ENCODE measurements around the gene ATXN1.

Gene ATXN1

GRCh38 chr6:16683641-16684194, 77.5 kb downstream of the ATXN1 start (continued):
- TF ChIP-seq ZNF398 (tag by site-specific recombination; IDR thresholded peaks at IDR 0.05) (no peak), MEIS1 (CRISPR knock-in tag; IDR thresholded peaks at IDR 0.05; ENCODE audit: borderline replicate concordance) (no peak), PRDM2 (tag by site-specific recombination; IDR thresholded peaks at IDR 0.05; ENCODE audit: borderline replicate concordance) (no peak), ZFP69B (tag by site-specific recombination; IDR thresholded peaks at IDR 0.05) (no peak)

GRCh38 chr6:16681260-16681873, 79.9 kb downstream of the ATXN1 start:
- no peaks in the 10 kb centered on the region; a peak in 1 of 3 replicates for H3K36me3 ChIP-seq (ENCODE audit: control insufficient read depth in 2 of 2, insufficient read depth in 1 of 2, low read length in 2 of 2)
- H3K9me3 ChIP-seq (ENCODE audit: control insufficient read depth, insufficient read depth, low read depth, low read length) = no peaks in the 10 kb centered on the region
- no peak overlapping the region for H3K4me3 ChIP-seq (ENCODE audit: low read depth, low read length)
- ChIA-PET POLR2A (no interaction called here), CTCF (interaction anchor here (0.5 to 1.4 kb wide), 6 partner anchors 10 to 343 kb away, joined by 3 to 4 read pairs (median 4); no protein-coding TSS in a partner anchor)
- peaks cover 37% of the 10 kb centered on the region for H3K4me1 ChIP-seq (ENCODE audit: control insufficient read depth, insufficient read depth, low read length)
- peak overlapping the region; percentile 47 for H3K27ac ChIP-seq (ENCODE audit: extremely low read depth, low read depth, low read length)
- TF ChIP-seq ZNF184 (tag by site-specific recombination; IDR thresholded peaks at IDR 0.05) = 0 out of 2 replicates have a peak, but pooled peaks have one; percentile 65
- TF ChIP-seq HIC1 (tag by site-specific recombination; IDR thresholded peaks at IDR 0.05) = no peak
- TF ChIP-seq GFI1B (tag by site-specific recombination; IDR thresholded peaks at IDR 0.05) = peak; percentile 65; the same call in 1 of the 2 replicates
- TF ChIP-seq RBAK (tag by site-specific recombination; IDR thresholded peaks at IDR 0.05) = peak; percentile 51; the same call in 1 of the 2 replicates
- no peak for TF ChIP-seq ZNF747 (tag by site-specific recombination; IDR thresholded peaks at IDR 0.05)
- TF ChIP-seq ZNF221 (tag by site-specific recombination; IDR thresholded peaks at IDR 0.05; ENCODE audit: borderline replicate concordance) = no peak
- peak; percentile 97 for TF ChIP-seq ZEB2 (tag by site-specific recombination; IDR thresholded peaks at IDR 0.05)
- peak; percentile 86 for TF ChIP-seq INSM2 (tag by site-specific recombination; IDR thresholded peaks at IDR 0.05)
- no peak for TF ChIP-seq ZNF280C (tag by site-specific recombination; IDR thresholded peaks at IDR 0.05)
- no peak for TF ChIP-seq ZNF248 (tag by site-specific recombination; IDR thresholded peaks at IDR 0.05)
- TF ChIP-seq REPIN1 (tag by site-specific recombination; IDR thresholded peaks at IDR 0.05; ENCODE audit: low read depth) = no peak
- peak; percentile 48; the same call in 1 of the 2 replicates for TF ChIP-seq PATZ1 (tag by site-specific recombination; IDR thresholded peaks at IDR 0.05)
- TF ChIP-seq ZNF792 (tag by site-specific recombination; IDR thresholded peaks at IDR 0.05) = no peak
- TF ChIP-seq ZNF155 (tag by site-specific recombination; IDR thresholded peaks at IDR 0.05) = no peak
- TF ChIP-seq ZNF664 (tag by site-specific recombination; IDR thresholded peaks at IDR 0.05) = no peak
